Endothelial cell of umbilical vein (primary cell): ENCODE data around the gene ZFAND2B. TPM values are rescaled to one million over a fixed set of nuclear protein-coding genes. Genes with fewer than 3 reads are reported as not detected.

Source experiments
- BruUV-seq: library from RNA; stranded (reverse); fragments of 400-500 nt; replicated peaks from 2 replicates; lab custom pipeline; 2021; lab: Mats Ljungman, UMichigan
- CTCF ChIA-PET: fragments of 300-600, 350-600 bp; sonication (Branson Sonifier 250); formaldehyde crosslinking; loops from one replicate; lab custom pipeline; 2021; ENCODE audit warnings: antibody characterized with exemption, inconsistent platforms; lab: Charles Lee
- POLR2A ChIA-PET: fragments of 300-600, 350-600 bp; sonication (Branson Sonifier 250); formaldehyde crosslinking; loops from one replicate; lab custom pipeline; 2021; ENCODE audit warnings: antibody characterized with exemption, inconsistent platforms; lab: Charles Lee
- DNase-seq: peaks from one replicate; pipeline ENCODE4 v3.0.0-alpha.2; 2011; ENCODE audit warnings: low read depth, low spot score
- FAIRE-seq: peaks from 2 replicates; lab custom pipeline; 2011; peaks lifted over from hg19 to GRCh38; lab: Jason Lieb, UNC
- H2AFZ ChIP-seq: 2 replicates; pipeline ENCODE4 v1.6.0; 2012; ENCODE audit warnings: low read depth, low read length, control low read depth, inconsistent platforms
- H3K27ac ChIP-seq: 2 replicates; pipeline ENCODE4 v1.5.1; 2011; ENCODE audit warnings: low read depth, mild to moderate bottlenecking, control low read depth, low read length, moderate library complexity; ENCODE audit not compliant: insufficient read depth
- H3K27me3 ChIP-seq, 2 experiments: 2 replicates each; pipeline versions ENCODE4 v1.6.0 to v1.6.1; 2011; ENCODE audit warnings: low read length in 2 of 2, mixed read lengths in 1 of 2; ENCODE audit not compliant: control insufficient read depth in 2 of 2, insufficient read depth in 2 of 2
- H3K36me3 ChIP-seq, 2 experiments: 2 replicates in 1 of 2; 3 replicates in 1 of 2; pipeline ENCODE4 v1.5.1; 2011; ENCODE audit warnings: low read length in 2 of 2, mild to moderate bottlenecking in 1 of 2, moderate library complexity in 1 of 2; ENCODE audit not compliant: control insufficient read depth in 2 of 2, insufficient read depth in 2 of 2; ENCODE audit errors: extremely low read depth in 1 of 2
- H3K4me1 ChIP-seq: 3 replicates; pipeline ENCODE4 v1.5.1; 2011; ENCODE audit warnings: mild to moderate bottlenecking, low read length; ENCODE audit not compliant: control insufficient read depth, insufficient read depth; ENCODE audit errors: extremely low read depth
- H3K4me2 ChIP-seq: 2 replicates; pipeline ENCODE4 v1.6.1; 2011; ENCODE audit warnings: low read length, control low read depth, mixed read lengths; ENCODE audit not compliant: insufficient read depth
- H3K4me3 ChIP-seq, 3 experiments: fragments of 200-600 bp in 1 of 3; sonication (generic), shearing (Covaris generic) in 1 of 3; replicated peaks in 1 of 3; 2 replicates each; pipeline ENCODE4 v1.5.1; 2011 to 2016; ENCODE audit warnings: control low read depth in 3 of 3, low read length in 3 of 3, mild to moderate bottlenecking in 2 of 3, inconsistent platforms in 1 of 3, low read depth in 1 of 3, moderate library complexity in 1 of 3; ENCODE audit not compliant: insufficient read depth in 1 of 3
- H3K79me2 ChIP-seq: 2 replicates; pipeline ENCODE4 v1.6.0; 2012; ENCODE audit warnings: low read length, inconsistent platforms; ENCODE audit not compliant: control insufficient read depth, insufficient read depth
- H3K9ac ChIP-seq: replicated peaks from 2 replicates; pipeline ENCODE3; 2011; ENCODE audit warnings: low read length, control low read depth; ENCODE audit not compliant: insufficient read depth; ENCODE audit errors: extremely low read depth
- H3K9me1 ChIP-seq: replicated peaks from 3 replicates; pipeline ENCODE4 v1.6.0; 2011; ENCODE audit warnings: mild to moderate bottlenecking, low read length; ENCODE audit not compliant: control insufficient read depth, insufficient read depth; ENCODE audit errors: extremely low read depth
- H3K9me3 ChIP-seq: replicated peaks from 2 replicates; pipeline ENCODE4 v1.5.1; 2012; ENCODE audit warnings: low read length, inconsistent platforms; ENCODE audit not compliant: control insufficient read depth, insufficient read depth
- H4K20me1 ChIP-seq: replicated peaks from 2 replicates; pipeline ENCODE3; 2011; ENCODE audit warnings: mild to moderate bottlenecking, low read length; ENCODE audit not compliant: control insufficient read depth, insufficient read depth; ENCODE audit errors: extremely low read depth
- EZH2 ChIP-seq: IDR thresholded peaks from 2 replicates; pipeline ENCODE4 v1.6.1; 2012; ENCODE audit warnings: borderline replicate concordance, low read depth, mild to moderate bottlenecking, moderate library complexity, low read length, inconsistent platforms; ENCODE audit not compliant: severe bottlenecking
- FOS ChIP-seq: IDR thresholded peaks from 2 replicates; pipeline ENCODE4 v1.6.1; 2011; ENCODE audit warnings: mild to moderate bottlenecking, low read length, moderate library complexity, borderline replicate concordance; ENCODE audit not compliant: insufficient read depth
- GATA2 ChIP-seq: IDR thresholded peaks from 2 replicates; pipeline ENCODE4 v1.7.0; 2011; ENCODE audit warnings: low read depth, mild to moderate bottlenecking, moderate library complexity, mixed read lengths, low read length; ENCODE audit not compliant: insufficient read length, insufficient read depth
- JUN ChIP-seq: IDR thresholded peaks from 2 replicates; pipeline ENCODE4 v1.6.1; 2011; ENCODE audit warnings: borderline replicate concordance, low read depth; ENCODE audit not compliant: insufficient read length, insufficient read depth
- MAX ChIP-seq: IDR thresholded peaks from 2 replicates; pipeline ENCODE4 v1.6.1; 2011; ENCODE audit not compliant: insufficient read depth, insufficient read length
- MYC ChIP-seq: IDR thresholded peaks from one replicate; pipeline ENCODE4 v1.6.1; 2011; ENCODE audit warnings: mild to moderate bottlenecking, low read depth, low read length
- POLR2A ChIP-seq: IDR thresholded peaks from 2 replicates; pipeline ENCODE4 v1.6.1; 2012; ENCODE audit warnings: low read depth, mild to moderate bottlenecking, control low read depth, low read length
- POLR2AphosphoS5 ChIP-seq: IDR thresholded peaks from 2 replicates; pipeline ENCODE4 v1.6.1; 2012; ENCODE audit warnings: low read depth, mild to moderate bottlenecking, control low read depth, low read length, moderate library complexity; ENCODE audit not compliant: insufficient read depth
- dilution Hi-C: fragments of 300-500 bp; cut with MboI; formaldehyde crosslinking; loops from one replicate; pipeline ENCODE4 v1.15.0; 2019; ENCODE audit warnings: low sequenced_read_pairs; ENCODE audit not compliant: extremely low pct_ligation_motif_present
- intact Hi-C: fragments of 100-400 bp; cut with micrococcal nuclease; formaldehyde crosslinking; loops from one replicate; pipeline ENCODE4 v1.10.0; 2022
- polyA plus RNA-seq, 4 experiments: library from polyadenylated mRNA; depleted of rRNA in 3 of 4; stranded (reverse) in 3 of 4; unstranded in 1 of 4; fragments of >200 nt; gene quantifications; 2 replicates each; pipeline versions ENCODE4 v1.2.1 to v1.2.3, GENCODE V29; 2011 to 2012; ENCODE audit warnings: missing spikeins in 1 of 4
- total RNA-seq: library from RNA; stranded (reverse); gene quantifications from 2 replicates; pipeline ENCODE4 v1.2.3, GENCODE V29; 2021
- TF ChIP-seq, protein P1 (sequence below), 2 donors: IDR thresholded peaks; 1 replicate in 1 of 2; 2 replicates in 1 of 2; pipeline ENCODE4 v1.5.1; 2011; ENCODE audit warnings: low read length in 2 of 2, mild to moderate bottlenecking in 2 of 2, moderate library complexity in 2 of 2, control low read depth in 1 of 2, inconsistent platforms in 1 of 2, low read depth in 1 of 2; ENCODE audit not compliant: insufficient read depth in 1 of 2; ENCODE audit errors: extremely low read depth in 1 of 2

ZFAND2B gene
- total and polyA plus RNA-seq, 2 donors (not counting 3 experiments of a cell fraction or from before 2014, with no cell fraction given): 23.3 to 52.0 TPM

DNA sequence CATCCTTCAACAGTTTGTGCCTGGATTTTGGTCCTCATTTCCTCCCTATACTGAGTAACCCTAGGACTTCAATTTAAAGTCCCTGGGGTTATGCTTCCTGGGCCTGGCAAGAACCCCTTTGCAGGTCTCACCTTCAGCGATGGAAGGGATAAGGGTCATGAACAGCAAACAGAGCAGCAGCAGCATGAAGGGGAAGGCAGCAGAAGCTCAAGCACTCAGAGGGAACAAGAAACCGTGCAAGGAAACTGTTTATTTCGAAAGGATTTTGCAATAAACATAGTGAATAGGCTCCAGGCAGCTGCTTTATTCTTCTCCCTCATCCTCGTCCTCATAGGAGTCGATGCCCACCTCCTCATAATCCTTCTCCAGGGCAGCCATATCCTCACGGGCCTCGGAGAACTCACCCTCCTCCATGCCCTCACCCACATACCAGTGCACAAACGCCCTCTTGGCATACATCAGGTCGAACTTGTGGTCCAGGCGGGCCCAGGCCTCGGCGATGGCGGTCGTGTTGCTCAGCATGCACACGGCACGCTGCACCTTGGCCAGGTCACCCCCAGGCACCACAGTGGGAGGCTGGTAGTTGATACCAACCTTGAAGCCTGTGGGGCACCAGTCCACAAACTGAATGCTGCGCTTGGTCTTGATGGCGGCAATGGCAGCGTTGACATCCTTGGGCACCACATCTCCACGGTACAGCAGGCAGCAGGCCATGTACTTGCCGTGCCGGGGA, 43.6 kb downstream of the ZFAND2B start:
- ChIA-PET POLR2A (interaction anchor here (0.8 to 1.5 kb wide), 4 partner anchors 21 to 33 kb away, joined by 3 to 7 read pairs (median 3); partner anchors contain the start of genes ANKZF1, ATG9A and DNAJB2), CTCF (interaction anchor here (1.3 to 3.3 kb wide), 5 partner anchors 11 to 270 kb away, joined by 3 to 25 read pairs (median 8); partner anchors contain the start of gene DNAJB2)
- H3K4me2 ChIP-seq: no peak overlapping the region
- H3K9me3 ChIP-seq: no peaks in the 10 kb centered on the region
- peaks cover 15% of the 10 kb centered on the region for H3K79me2 ChIP-seq
- H3K27ac ChIP-seq: peak overlapping the region; percentile 75
- TF ChIP-seq POLR2A (no peak), MYC (no peak), POLR2AphosphoS5 (no peak), GATA2 (no peak), JUN (no peak), EZH2 (no peak), FOS (no peak), MAX (no peak)
- TF ChIP-seq, protein P1, sequence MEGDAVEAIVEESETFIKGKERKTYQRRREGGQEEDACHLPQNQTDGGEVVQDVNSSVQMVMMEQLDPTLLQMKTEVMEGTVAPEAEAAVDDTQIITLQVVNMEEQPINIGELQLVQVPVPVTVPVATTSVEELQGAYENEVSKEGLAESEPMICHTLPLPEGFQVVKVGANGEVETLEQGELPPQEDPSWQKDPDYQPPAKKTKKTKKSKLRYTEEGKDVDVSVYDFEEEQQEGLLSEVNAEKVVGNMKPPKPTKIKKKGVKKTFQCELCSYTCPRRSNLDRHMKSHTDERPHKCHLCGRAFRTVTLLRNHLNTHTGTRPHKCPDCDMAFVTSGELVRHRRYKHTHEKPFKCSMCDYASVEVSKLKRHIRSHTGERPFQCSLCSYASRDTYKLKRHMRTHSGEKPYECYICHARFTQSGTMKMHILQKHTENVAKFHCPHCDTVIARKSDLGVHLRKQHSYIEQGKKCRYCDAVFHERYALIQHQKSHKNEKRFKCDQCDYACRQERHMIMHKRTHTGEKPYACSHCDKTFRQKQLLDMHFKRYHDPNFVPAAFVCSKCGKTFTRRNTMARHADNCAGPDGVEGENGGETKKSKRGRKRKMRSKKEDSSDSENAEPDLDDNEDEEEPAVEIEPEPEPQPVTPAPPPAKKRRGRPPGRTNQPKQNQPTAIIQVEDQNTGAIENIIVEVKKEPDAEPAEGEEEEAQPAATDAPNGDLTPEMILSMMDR (IDR thresholded peaks at IDR 0.05; ENCODE audit: extremely low read depth in 1 of 2, insufficient read depth in 1 of 2, low read depth in 1 of 2, low read length in 2 of 2): no peak
- dilution Hi-C loops: no loop called here
- no peaks in the 10 kb centered on the region for H4K20me1 ChIP-seq
- H3K27me3 ChIP-seq: peaks cover 8% of the 10 kb centered on the region in 2 experiments
- H2AFZ ChIP-seq: no peak overlapping the region
- no TSS peak for BruUV-seq
- no peaks in the 10 kb centered on the region for H3K9me1 ChIP-seq
- peaks cover 46% of the 10 kb centered on the region for H3K4me1 ChIP-seq
- DNase-seq (no peak), FAIRE-seq (no peak)
- H3K9ac ChIP-seq: peak overlapping the region; percentile 49
- H3K36me3 ChIP-seq: peaks cover 2% of the 10 kb centered on the region in 2 experiments
- H3K4me3 ChIP-seq: no peak overlapping the region
- intact Hi-C loops: no loop called here
